WTC11 (cell line): Measurements from ENCODE around the gene FCER1A. TPM values are rescaled to one million over a fixed set of nuclear protein-coding genes. Genes with fewer than 3 reads are reported as not detected.
A peak's percentile ranks its signal among the peaks of the same experiment; 100 is the strongest.

Source experiments
- ATAC-seq: fragments of 200-7000 bp; cut with Tn5 transposase; 2 replicates; pipeline ENCODE4 v1.10.0; 2021; ENCODE audit warnings: mild to moderate bottlenecking, moderate library complexity
- CTCF ChIA-PET: fragments of 300-600 bp; sonication (Branson Sonifier 250); formaldehyde crosslinking; loops from one replicate; lab custom pipeline; 2021; ENCODE audit warnings: antibody characterized with exemption; lab: Charles Lee
- POLR2A ChIA-PET: fragments of 350-600 bp; sonication (Branson Sonifier 250); formaldehyde crosslinking; loops from one replicate; lab custom pipeline; 2021; ENCODE audit warnings: antibody characterized with exemption; lab: Charles Lee
- DNase-seq: peaks from one replicate; pipeline ENCODE4 v3.0.0; 2021; ENCODE audit warnings: low spot score
- H3K27ac Mint-ChIP-seq: 2 replicates; pipeline ENCODE4 v1.8.0; 2021; ENCODE audit warnings: mixed read lengths
- H3K27me3 Mint-ChIP-seq: 2 replicates; pipeline ENCODE4 v1.8.0; 2021; ENCODE audit warnings: low read depth, mild to moderate bottlenecking, moderate library complexity, mixed read lengths
- H3K36me3 Mint-ChIP-seq: 2 replicates; pipeline ENCODE4 v1.8.0; 2021; ENCODE audit warnings: mixed read lengths
- H3K4me1 Mint-ChIP-seq: 2 replicates; pipeline ENCODE4 v1.8.0; 2022; ENCODE audit warnings: mixed read lengths
- H3K4me3 Mint-ChIP-seq: 2 replicates; pipeline ENCODE4 v1.8.0; 2021; ENCODE audit warnings: mild to moderate bottlenecking, moderate library complexity, mixed read lengths
- H3K9me3 Mint-ChIP-seq: 2 replicates; pipeline ENCODE4 v1.8.0; 2021; ENCODE audit warnings: mixed read lengths
- ATF1 ChIP-seq: sonication (generic); formaldehyde crosslinking; IDR thresholded peaks from 2 replicates; pipeline ENCODE4 v1.8.1; 2023; ENCODE audit warnings: mild to moderate bottlenecking, moderate library complexity, missing genetic modification reagents
- ATF3 ChIP-seq: sonication (generic); formaldehyde crosslinking; conservative IDR thresholded peaks from 2 replicates; pipeline ENCODE4 v1.8.1; 2022; ENCODE audit warnings: mild to moderate bottlenecking, missing genetic modification reagents
- CBFB ChIP-seq: sonication (generic); formaldehyde crosslinking; IDR thresholded peaks from 2 replicates; pipeline ENCODE4 v1.8.1; 2022; ENCODE audit warnings: mild to moderate bottlenecking, low read depth, missing genetic modification reagents
- CDX4 ChIP-seq: fragments of 250-450 bp; sonication (Bioruptor Pico); IDR thresholded peaks from 2 replicates; pipeline ENCODE4 v1.9.0; 2021; ENCODE audit warnings: moderate library complexity, mild to moderate bottlenecking, inconsistent platforms, borderline replicate concordance
- CREM ChIP-seq: sonication (generic); formaldehyde crosslinking; IDR thresholded peaks from 2 replicates; pipeline ENCODE4 v1.8.1; 2022; ENCODE audit warnings: mild to moderate bottlenecking, missing genetic modification reagents, moderate library complexity
- ELF4 ChIP-seq: sonication (generic); formaldehyde crosslinking; IDR thresholded peaks from 2 replicates; pipeline ENCODE4 v1.8.1; 2022; ENCODE audit warnings: low read depth, mild to moderate bottlenecking, moderate library complexity, missing genetic modification reagents
- FOXK1 ChIP-seq: sonication (generic); formaldehyde crosslinking; IDR thresholded peaks from 2 replicates; pipeline ENCODE4 v1.8.0; 2022; ENCODE audit warnings: mild to moderate bottlenecking, moderate library complexity, missing genetic modification reagents
- GRHL2 ChIP-seq: fragments of 250-450 bp; sonication (Bioruptor Pico); IDR thresholded peaks from 2 replicates; pipeline ENCODE4 v1.8.0; 2022; ENCODE audit warnings: mild to moderate bottlenecking, moderate library complexity; ENCODE audit not compliant: insufficient replicate concordance, severe bottlenecking
- JUN ChIP-seq: sonication (generic); formaldehyde crosslinking; IDR thresholded peaks from 2 replicates; pipeline ENCODE4 v1.8.0; 2023; ENCODE audit warnings: mild to moderate bottlenecking, missing genetic modification reagents
- MLX ChIP-seq: sonication (generic); formaldehyde crosslinking; IDR thresholded peaks from 2 replicates; pipeline ENCODE4 v1.8.1; 2023; ENCODE audit warnings: mild to moderate bottlenecking, missing genetic modification reagents, moderate library complexity
- MXD4 ChIP-seq: fragments of 250-450 bp; sonication (Bioruptor Pico); IDR thresholded peaks from 2 replicates; pipeline ENCODE4 v1.8.0; 2021; ENCODE audit warnings: mild to moderate bottlenecking, moderate library complexity, borderline replicate concordance
- NFATC4 ChIP-seq: fragments of 250-450 bp; sonication (Bioruptor Pico); IDR thresholded peaks from 2 replicates; pipeline ENCODE4 v1.9.0; 2021; ENCODE audit warnings: mild to moderate bottlenecking
- NFE2L1 ChIP-seq: sonication (generic); formaldehyde crosslinking; IDR thresholded peaks from 2 replicates; pipeline ENCODE4 v1.8.1; 2023; ENCODE audit warnings: missing genetic modification reagents
- NR2C2 ChIP-seq: sonication (generic); formaldehyde crosslinking; IDR thresholded peaks from 2 replicates; pipeline ENCODE4 v1.8.0; 2022; ENCODE audit warnings: mild to moderate bottlenecking, missing genetic modification reagents
- SMAD3 ChIP-seq: sonication (generic); formaldehyde crosslinking; IDR thresholded peaks from 2 replicates; pipeline ENCODE4 v1.8.0; 2022; ENCODE audit warnings: missing genetic modification reagents, mild to moderate bottlenecking, borderline replicate concordance
- SMAD4 ChIP-seq: sonication (generic); formaldehyde crosslinking; IDR thresholded peaks from 2 replicates; pipeline ENCODE4 v1.8.0; 2022; ENCODE audit warnings: mild to moderate bottlenecking, missing genetic modification reagents
- TCF7 ChIP-seq: sonication (generic); formaldehyde crosslinking; IDR thresholded peaks from 2 replicates; pipeline ENCODE4 v1.8.0; 2022; ENCODE audit warnings: mild to moderate bottlenecking, low read depth, missing genetic modification reagents, moderate library complexity
- TEAD4 ChIP-seq: sonication (generic); formaldehyde crosslinking; IDR thresholded peaks from 2 replicates; pipeline ENCODE4 v1.8.0; 2022; ENCODE audit warnings: mild to moderate bottlenecking, missing genetic modification reagents
- USF1 ChIP-seq: sonication (generic); formaldehyde crosslinking; IDR thresholded peaks from 2 replicates; pipeline ENCODE4 v1.8.0; 2022; ENCODE audit warnings: mild to moderate bottlenecking, missing genetic modification reagents
- ZNF121 ChIP-seq: sonication (generic); formaldehyde crosslinking; IDR thresholded peaks from 2 replicates; pipeline ENCODE4 v1.8.0; 2023; ENCODE audit warnings: missing genetic modification reagents
- ZNF232 ChIP-seq: sonication (generic); formaldehyde crosslinking; IDR thresholded peaks from 2 replicates; pipeline ENCODE4 v1.8.0; 2022; ENCODE audit warnings: mild to moderate bottlenecking, missing genetic modification reagents
- total RNA-seq: library from RNA; stranded (reverse); gene quantifications from 3 replicates; pipeline ENCODE4 v1.2.3, GENCODE V29; 2021
- TF ChIP-seq, protein P1 (sequence below): sonication (generic); formaldehyde crosslinking; IDR thresholded peaks from 2 replicates; pipeline ENCODE4 v1.8.1; 2023; ENCODE audit warnings: mild to moderate bottlenecking, missing genetic modification reagents
- TF ChIP-seq, protein P2 (sequence below): sonication (generic); formaldehyde crosslinking; IDR thresholded peaks from 2 replicates; pipeline ENCODE4 v1.8.0; 2023; ENCODE audit warnings: mild to moderate bottlenecking, missing genetic modification reagents

FCER1A gene
- total RNA-seq, 1 experiment from 2014 or later, result not detected

- ATAC-seq (peak; percentile 44; the same call in 1 of the 2 replicates), DNase-seq (no peak)
- Mint-ChIP-seq H3K4me1 (peaks cover 11% of the 10 kb centered on the region), H3K9me3 (no peaks in the 10 kb centered on the region), H3K27me3 (no peaks in the 10 kb centered on the region), H3K36me3 (no peaks in the 10 kb centered on the region), H3K27ac (no peak overlapping the region), H3K4me3 (no peak overlapping the region)
- POLR2A ChIA-PET, result no interaction called here
- CTCF ChIA-PET, result no interaction called here
- TF ChIP-seq TEAD4 (CRISPR knock-in tag) (no peak), JUN (CRISPR knock-in tag) (no peak), CDX4 (CRISPR knock-in tag) (no peak), NFE2L1 (CRISPR knock-in tag) (no peak), TCF7 (CRISPR knock-in tag) (no peak), CREM (CRISPR knock-in tag) (no peak), SMAD4 (CRISPR knock-in tag) (no peak), USF1 (CRISPR knock-in tag) (no peak), NR2C2 (CRISPR knock-in tag) (no peak), NFATC4 (no peak)
- TF ChIP-seq, protein P1, sequence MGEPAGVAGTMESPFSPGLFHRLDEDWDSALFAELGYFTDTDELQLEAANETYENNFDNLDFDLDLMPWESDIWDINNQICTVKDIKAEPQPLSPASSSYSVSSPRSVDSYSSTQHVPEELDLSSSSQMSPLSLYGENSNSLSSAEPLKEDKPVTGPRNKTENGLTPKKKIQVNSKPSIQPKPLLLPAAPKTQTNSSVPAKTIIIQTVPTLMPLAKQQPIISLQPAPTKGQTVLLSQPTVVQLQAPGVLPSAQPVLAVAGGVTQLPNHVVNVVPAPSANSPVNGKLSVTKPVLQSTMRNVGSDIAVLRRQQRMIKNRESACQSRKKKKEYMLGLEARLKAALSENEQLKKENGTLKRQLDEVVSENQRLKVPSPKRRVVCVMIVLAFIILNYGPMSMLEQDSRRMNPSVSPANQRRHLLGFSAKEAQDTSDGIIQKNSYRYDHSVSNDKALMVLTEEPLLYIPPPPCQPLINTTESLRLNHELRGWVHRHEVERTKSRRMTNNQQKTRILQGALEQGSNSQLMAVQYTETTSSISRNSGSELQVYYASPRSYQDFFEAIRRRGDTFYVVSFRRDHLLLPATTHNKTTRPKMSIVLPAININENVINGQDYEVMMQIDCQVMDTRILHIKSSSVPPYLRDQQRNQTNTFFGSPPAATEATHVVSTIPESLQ (CRISPR knock-in tag), result no peak
These were observed 5.3 kb upstream of the FCER1A start for GRCh38 chr1:159296706-159297375.

DNA sequence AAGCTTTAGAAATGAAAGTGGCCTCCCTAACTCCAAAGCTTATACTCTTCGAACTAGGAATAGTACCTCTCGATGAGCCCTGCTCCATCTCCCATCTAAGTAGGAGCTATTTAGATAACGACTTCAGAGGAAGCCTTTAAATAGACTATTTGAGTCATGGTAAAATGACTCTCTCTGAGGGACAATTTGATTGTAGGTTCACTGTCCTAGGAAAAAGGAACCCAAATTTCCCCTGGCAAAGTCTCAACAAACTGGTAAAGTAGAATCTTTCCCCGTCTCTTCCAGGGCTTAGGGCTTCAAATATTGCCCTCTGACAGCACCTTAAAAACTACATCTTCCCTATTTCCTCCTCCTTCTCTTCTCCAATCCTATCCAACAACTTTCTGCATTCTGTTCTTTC is 2.0 kb upstream of the FCER1A start:
- peaks cover 11% of the 10 kb centered on the region for H3K4me1 Mint-ChIP-seq
- H3K27ac Mint-ChIP-seq, result no peak overlapping the region
- POLR2A ChIA-PET, result no interaction called here
- ATAC-seq (no peak), DNase-seq (no peak)
- H3K4me3 Mint-ChIP-seq, result no peak overlapping the region
- TF ChIP-seq SMAD3 (CRISPR knock-in tag) (no peak), ELF4 (no peak), GRHL2 (CRISPR knock-in tag) (no peak), ATF1 (CRISPR knock-in tag) (no peak), CBFB (CRISPR knock-in tag) (no peak), ATF3 (no peak), FOXK1 (CRISPR knock-in tag) (no peak), ZNF232 (CRISPR knock-in tag) (no peak), MLX (CRISPR knock-in tag) (no peak), MXD4 (no peak), ZNF121 (CRISPR knock-in tag) (no peak)
- TF ChIP-seq, protein P2, sequence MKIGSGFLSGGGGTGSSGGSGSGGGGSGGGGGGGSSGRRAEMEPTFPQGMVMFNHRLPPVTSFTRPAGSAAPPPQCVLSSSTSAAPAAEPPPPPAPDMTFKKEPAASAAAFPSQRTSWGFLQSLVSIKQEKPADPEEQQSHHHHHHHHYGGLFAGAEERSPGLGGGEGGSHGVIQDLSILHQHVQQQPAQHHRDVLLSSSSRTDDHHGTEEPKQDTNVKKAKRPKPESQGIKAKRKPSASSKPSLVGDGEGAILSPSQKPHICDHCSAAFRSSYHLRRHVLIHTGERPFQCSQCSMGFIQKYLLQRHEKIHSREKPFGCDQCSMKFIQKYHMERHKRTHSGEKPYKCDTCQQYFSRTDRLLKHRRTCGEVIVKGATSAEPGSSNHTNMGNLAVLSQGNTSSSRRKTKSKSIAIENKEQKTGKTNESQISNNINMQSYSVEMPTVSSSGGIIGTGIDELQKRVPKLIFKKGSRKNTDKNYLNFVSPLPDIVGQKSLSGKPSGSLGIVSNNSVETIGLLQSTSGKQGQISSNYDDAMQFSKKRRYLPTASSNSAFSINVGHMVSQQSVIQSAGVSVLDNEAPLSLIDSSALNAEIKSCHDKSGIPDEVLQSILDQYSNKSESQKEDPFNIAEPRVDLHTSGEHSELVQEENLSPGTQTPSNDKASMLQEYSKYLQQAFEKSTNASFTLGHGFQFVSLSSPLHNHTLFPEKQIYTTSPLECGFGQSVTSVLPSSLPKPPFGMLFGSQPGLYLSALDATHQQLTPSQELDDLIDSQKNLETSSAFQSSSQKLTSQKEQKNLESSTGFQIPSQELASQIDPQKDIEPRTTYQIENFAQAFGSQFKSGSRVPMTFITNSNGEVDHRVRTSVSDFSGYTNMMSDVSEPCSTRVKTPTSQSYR, result no peak
- H3K9me3 Mint-ChIP-seq, result no peaks in the 10 kb centered on the region
- no peaks in the 10 kb centered on the region for H3K36me3 Mint-ChIP-seq
- H3K27me3 Mint-ChIP-seq, result no peaks in the 10 kb centered on the region
- CTCF ChIA-PET, result interaction anchor here (0.7 kb wide), 1 partner anchor 946 kb away, joined by 3 read pairs; no protein-coding TSS in a partner anchor
